HCT116 (cell line): ENCODE measurements around the gene ZBTB49. TPM values are rescaled to one million over a fixed set of nuclear protein-coding genes. Genes with fewer than 3 reads are reported as not detected.

Experiments used
- ATAC-seq: fragments of 200-7000 bp; cut with Tn5 transposase; 2 replicates; pipeline ENCODE4 v1.9.1; 2020; ENCODE audit warnings: mild to moderate bottlenecking, moderate library complexity
- BruUV-seq: library from RNA; stranded (reverse); fragments of 400-500 nt; replicated peaks from 2 replicates; lab custom pipeline; 2021; lab: Mats Ljungman, UMichigan
- CTCF ChIA-PET: fragments of 300-600 bp; sonication (Branson Sonifier 250); formaldehyde crosslinking; loops from one replicate; lab custom pipeline; 2021; ENCODE audit warnings: antibody characterized with exemption; lab: Charles Lee
- POLR2A ChIA-PET: fragments of 300-600, 350-600 bp; sonication (Branson Sonifier 250); formaldehyde crosslinking; loops from one replicate; lab custom pipeline; 2021; ENCODE audit warnings: antibody characterized with exemption; lab: Charles Lee
- RAD21 ChIA-PET, 2 experiments: fragments of 300-600 bp; sonication (Branson Sonifier 250); formaldehyde crosslinking; loops; one replicate each; lab custom pipeline; 2023; ENCODE audit warnings: low total read pairs in 2 of 2; ENCODE audit not compliant: uncharacterized antibody in 2 of 2, unreplicated experiment in 2 of 2, low non-redundant PET in 1 of 2; lab: Charles Lee
- DNase-seq: peaks from one replicate; pipeline ENCODE4 v3.0.0-alpha.2; 2010; ENCODE audit warnings: low read depth, low spot score
- H2AFZ ChIP-seq: fragments of 200-600 bp; shearing (Covaris generic), sonication (generic); 2 replicates; pipeline ENCODE4 v1.6.1; 2017; ENCODE audit warnings: low read depth, mixed run types, mixed read lengths, antibody characterized with exemption, low read length; ENCODE audit not compliant: poor library complexity, severe bottlenecking
- H3K27ac ChIP-seq: 2 replicates; pipeline ENCODE4 v1.5.1; 2012; ENCODE audit warnings: low read depth, low read length
- H3K27me3 ChIP-seq: fragments of 200-600 bp; sonication (generic); 2 replicates; pipeline ENCODE4 v1.6.1; 2016; ENCODE audit warnings: mixed run types, low read length, mixed read lengths; ENCODE audit not compliant: insufficient read depth
- H3K36me3 ChIP-seq, 2 experiments: fragments of 200-500 bp in 1 of 2; fragments of 200-600 bp in 1 of 2; sonication (Bioruptor generic) in 1 of 2; sonication (generic) in 1 of 2; 2 replicates each; pipeline versions ENCODE4 v1.5.1 to v1.6.1; 2014 to 2016; ENCODE audit warnings: low read length in 2 of 2, inconsistent platforms in 1 of 2, mixed read lengths in 1 of 2, mixed run types in 1 of 2; ENCODE audit not compliant: insufficient read depth in 2 of 2, control insufficient read depth in 1 of 2
- H3K4me1 ChIP-seq, 2 experiments: fragments of 200-600 bp in 1 of 2; sonication (generic) in 1 of 2; 2 replicates each; pipeline versions ENCODE4 v1.5.1 to v1.6.1; 2012 to 2017; ENCODE audit warnings: low read length in 2 of 2, inconsistent platforms in 1 of 2, mild to moderate bottlenecking in 1 of 2, mixed read lengths in 1 of 2, mixed run types in 1 of 2, moderate library complexity in 1 of 2; ENCODE audit not compliant: insufficient read depth in 2 of 2, control insufficient read depth in 1 of 2
- H3K4me2 ChIP-seq: fragments of 200-600 bp; sonication (generic); 2 replicates; pipeline ENCODE4 v1.6.1; 2017; ENCODE audit warnings: mixed run types, low read length, mixed read lengths
- H3K4me3 ChIP-seq, 2 experiments: fragments of 200-600 bp in 1 of 2; sonication (generic) in 1 of 2; replicated peaks in 1 of 2; 2 replicates each; pipeline ENCODE4 v1.5.1; 2011 to 2016; ENCODE audit warnings: low read length in 2 of 2, control low read depth in 1 of 2, low read depth in 1 of 2, mild to moderate bottlenecking in 1 of 2, mixed read lengths in 1 of 2, mixed run types in 1 of 2
- H3K79me2 ChIP-seq: fragments of 200-600 bp; sonication (generic); 2 replicates; pipeline ENCODE4 v1.6.1; 2017; ENCODE audit warnings: mild to moderate bottlenecking, mixed run types, low read length, moderate library complexity, mixed read lengths; ENCODE audit not compliant: insufficient read depth
- H3K9ac ChIP-seq: fragments of 200-600 bp; sonication (generic); 2 replicates; pipeline ENCODE4 v1.6.1; 2016; ENCODE audit warnings: low read length, mixed read lengths
- H3K9me2 ChIP-seq: fragments of 200-600 bp; sonication (generic), shearing (Covaris generic); 2 replicates; pipeline ENCODE4 v1.6.1; 2017; ENCODE audit warnings: mixed run types, mild to moderate bottlenecking, moderate library complexity; ENCODE audit not compliant: insufficient read depth
- H3K9me3 ChIP-seq, 2 experiments: fragments of 200-500 bp in 1 of 2; fragments of 200-600 bp in 1 of 2; sonication (Bioruptor generic) in 1 of 2; sonication (generic) in 1 of 2; 2 replicates each; pipeline ENCODE4 v1.6.1; 2014 to 2017; ENCODE audit warnings: low read length in 2 of 2, mixed read lengths in 2 of 2, inconsistent platforms in 1 of 2, low read depth in 1 of 2, mild to moderate bottlenecking in 1 of 2, mixed run types in 1 of 2, moderate library complexity in 1 of 2; ENCODE audit not compliant: control insufficient read depth in 1 of 2, insufficient read depth in 1 of 2
- H4K20me1 ChIP-seq: fragments of 200-600 bp; sonication (generic), shearing (Covaris generic); 2 replicates; pipeline ENCODE4 v1.6.1; 2017; ENCODE audit warnings: mixed run types, mild to moderate bottlenecking, moderate library complexity; ENCODE audit not compliant: insufficient read depth
- ATF3 ChIP-seq: IDR thresholded peaks from 2 replicates; pipeline ENCODE4 v1.6.1; 2012
- CBX3 ChIP-seq: IDR thresholded peaks from 2 replicates; pipeline ENCODE4 v1.6.1; 2012; ENCODE audit warnings: low read depth
- EGR1 ChIP-seq: IDR thresholded peaks from 2 replicates; pipeline ENCODE4 v1.6.1; 2012; ENCODE audit warnings: low read depth
- ELF1 ChIP-seq: IDR thresholded peaks from 2 replicates; pipeline ENCODE4 v1.6.1; 2012; ENCODE audit warnings: low read depth, borderline replicate concordance
- EZH2phosphoT487 ChIP-seq: fragments of 200-600 bp; IDR thresholded peaks from 2 replicates; pipeline ENCODE4 v1.6.1; 2018; ENCODE audit warnings: antibody characterized with exemption, borderline replicate concordance
- POLR2A ChIP-seq: IDR thresholded peaks from 2 replicates; pipeline ENCODE4 v1.7.0; 2011; ENCODE audit warnings: borderline replicate concordance; ENCODE audit not compliant: insufficient read depth, insufficient read length; ENCODE audit errors: extremely low read depth
- RAD21 ChIP-seq: IDR thresholded peaks from 2 replicates; pipeline ENCODE4 v1.6.1; 2012; ENCODE audit warnings: low read depth, mild to moderate bottlenecking
- SIN3A ChIP-seq: IDR thresholded peaks from 2 replicates; pipeline ENCODE4 v1.6.1; 2012; ENCODE audit warnings: low read depth
- SP1 ChIP-seq: IDR thresholded peaks from 2 replicates; pipeline ENCODE4 v1.6.1; 2012; ENCODE audit warnings: low read depth
- SRF ChIP-seq: IDR thresholded peaks from 2 replicates; pipeline ENCODE4 v1.6.1; 2012; ENCODE audit warnings: low read depth
- YY1 ChIP-seq: IDR thresholded peaks from 2 replicates; pipeline ENCODE4 v1.6.1; 2011; ENCODE audit warnings: low read length, low read depth, moderate library complexity, mild to moderate bottlenecking; ENCODE audit not compliant: insufficient replicate concordance; ENCODE audit errors: extremely low read depth
- ZBTB33 ChIP-seq: IDR thresholded peaks from 2 replicates; pipeline ENCODE4 v1.6.1; 2011; ENCODE audit warnings: mild to moderate bottlenecking, low read length, moderate library complexity; ENCODE audit not compliant: insufficient replicate concordance; ENCODE audit errors: extremely low read depth
- ZFX ChIP-seq: fragments of 450-650 bp; IDR thresholded peaks from 2 replicates; pipeline ENCODE4 v1.6.1; 2017
- ZNF274 ChIP-seq: fragments of 200-500 bp; sonication (Bioruptor generic); IDR thresholded peaks from 2 replicates; pipeline ENCODE4 v1.6.1; 2014; ENCODE audit warnings: mild to moderate bottlenecking, low read depth, low read length, inconsistent platforms
- intact Hi-C: fragments of 100-400 bp; cut with micrococcal nuclease; formaldehyde crosslinking; loops from 2 replicates; pipeline ENCODE4 v1.10.0; 2022
- total RNA-seq: library from RNA; stranded (reverse); gene quantifications from one replicate; pipeline ENCODE4 v1.2.1, GENCODE V29; 2021; ENCODE audit not compliant: unreplicated experiment

The ZBTB49 gene
- total RNA-seq, 1 experiment from 2014 or later, result 3.9 TPM

- ATAC-seq (no peak), DNase-seq (no peak)
- RAD21 ChIA-PET, result no interaction called here
- H3K36me3 ChIP-seq, result peaks cover 40 to 49% of the 10 kb centered on the region in 2 experiments
- H3K27me3 ChIP-seq, result no peaks in the 10 kb centered on the region
- no peak overlapping the region for H3K4me3 ChIP-seq
- H4K20me1 ChIP-seq, result no peaks in the 10 kb centered on the region
- H3K79me2 ChIP-seq, result no peaks in the 10 kb centered on the region
- POLR2A ChIA-PET, result interaction anchor here (1.3 kb wide), 1 partner anchor 18 kb away, joined by 3 read pairs; no protein-coding TSS in a partner anchor
- no TSS peak for BruUV-seq
- H3K4me1 ChIP-seq, result no peaks in the 10 kb centered on the region
- TF ChIP-seq SIN3A (no peak), CBX3 (no peak), ZNF274 (no peak), YY1 (no peak), EGR1 (no peak), RAD21 (no peak), ZFX (no peak), ATF3 (no peak), ZBTB33 (no peak), SRF (no peak), SP1 (no peak), POLR2A (no peak), ELF1 (no peak), EZH2phosphoT487 (no peak)
- H2AFZ ChIP-seq, result no peak overlapping the region
- H3K9me3 ChIP-seq, result no peaks in the 10 kb centered on the region
- no peaks in the 10 kb centered on the region for H3K9me2 ChIP-seq
- CTCF ChIA-PET, result no interaction called here
- no peak overlapping the region for H3K4me2 ChIP-seq
- H3K9ac ChIP-seq, result no peak overlapping the region
- intact Hi-C loops, result no loop called here
- no peak overlapping the region for H3K27ac ChIP-seq
These were observed 20.7 kb upstream of the ZBTB49 start for GRCh38 chr4:4269331-4269731.
